Measurements from ENCODE around the gene NPLOC4. TPM values are rescaled to one million over a fixed set of nuclear protein-coding genes. Genes with fewer than 3 reads are reported as not detected.

NPLOC4 gene
- polyA plus RNA-seq, 4 donors: 33.0 to 45.0 (median 34.1) TPM

DNA sequence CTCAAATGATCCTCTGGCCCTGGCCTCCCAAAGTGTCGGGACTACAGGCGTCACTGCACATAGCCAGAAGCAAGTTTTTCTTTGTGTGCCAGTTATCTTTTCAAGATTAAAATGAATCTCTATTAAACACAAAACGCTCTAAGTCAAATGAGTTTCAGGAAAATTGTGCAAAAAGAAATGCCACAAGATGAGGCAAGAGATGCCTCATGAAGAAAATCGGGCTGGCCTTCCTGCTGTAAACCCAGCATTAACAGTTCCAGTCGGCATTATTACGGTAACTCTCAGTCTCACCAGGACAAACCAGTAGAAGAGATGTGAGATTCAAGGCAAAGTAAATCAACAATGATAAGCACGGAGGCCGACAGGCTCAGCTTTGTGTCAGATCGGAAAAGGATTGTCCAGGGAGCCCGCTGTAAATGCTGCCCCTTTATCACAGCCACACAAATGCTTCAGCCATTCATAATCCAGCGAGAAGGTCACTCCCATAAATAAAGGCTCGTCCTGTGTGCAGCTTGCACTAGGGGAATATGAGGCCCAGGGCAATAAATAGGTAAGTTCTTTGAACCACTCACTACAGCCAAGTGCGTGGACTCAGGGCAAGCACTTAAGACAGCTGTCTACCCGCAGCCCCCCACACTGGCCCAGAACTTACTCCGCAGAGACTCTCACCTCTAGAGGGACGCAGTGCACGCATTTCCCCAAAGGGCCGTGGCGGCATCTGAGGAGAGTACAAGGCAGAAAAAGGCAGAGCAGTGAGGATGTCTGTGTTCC is 27.2 kb downstream of the NPLOC4 start:
- WGBS, 3 donors: 91 to 92% (median 92%) methylated on average over 19 of the region's 19 CpGs
- DNase-seq (peak in 1 of 2 donors; percentile 65), FAIRE-seq (no peak)
- no peaks in the 10 kb centered on the region for H3K27me3 ChIP-seq (ENCODE audit: control insufficient read depth in 3 of 3, insufficient read depth in 3 of 3, low read length in 3 of 3)
- peaks cover 0 to 11% (median 0%) of the 10 kb centered on the region in 3 donors for H3K4me1 ChIP-seq (ENCODE audit: control insufficient read depth in 3 of 3, insufficient read depth in 2 of 3, low read depth in 1 of 3, low read length in 2 of 3)
- peaks cover 21 to 84% (median 25%) of the 10 kb centered on the region in 3 donors for H3K36me3 ChIP-seq (ENCODE audit: control insufficient read depth in 3 of 3, insufficient read depth in 2 of 3, low read depth in 1 of 3, low read length in 3 of 3)
- H3K9me3 ChIP-seq (ENCODE audit: control insufficient read depth in 2 of 2, insufficient read depth in 1 of 2, low read depth in 1 of 2, low read length in 1 of 2): no peaks in the 10 kb centered on the region
- H3K4me3 ChIP-seq (ENCODE audit: low read depth in 1 of 3, low read length in 3 of 3): no peak overlapping the region
- H3K27ac ChIP-seq (ENCODE audit: low read depth in 1 of 3, low read length in 2 of 3): no peak overlapping the region

- H3K4me1 ChIP-seq (ENCODE audit: control insufficient read depth in 3 of 3, insufficient read depth in 2 of 3, low read depth in 1 of 3, low read length in 2 of 3): peaks cover 0 to 11% (median 0%) of the 10 kb centered on the region in 3 donors
- no peaks in the 10 kb centered on the region for H3K9me3 ChIP-seq (ENCODE audit: control insufficient read depth in 2 of 2, insufficient read depth in 1 of 2, low read depth in 1 of 2, low read length in 1 of 2)
- no peak overlapping the region for H3K4me3 ChIP-seq (ENCODE audit: low read depth in 1 of 3, low read length in 3 of 3)
- no peaks in the 10 kb centered on the region for H3K27me3 ChIP-seq (ENCODE audit: control insufficient read depth in 3 of 3, insufficient read depth in 3 of 3, low read length in 3 of 3)
- DNase-seq (no peak), FAIRE-seq (no peak)
- H3K27ac ChIP-seq (ENCODE audit: low read depth in 1 of 3, low read length in 2 of 3): no peak overlapping the region
- 91 to 96% (median 93%) methylated on average over 13 of the region's 13 CpGs for WGBS, 3 donors
- H3K36me3 ChIP-seq (ENCODE audit: control insufficient read depth in 3 of 3, insufficient read depth in 2 of 3, low read depth in 1 of 3, low read length in 3 of 3): peaks cover 18 to 83% (median 31%) of the 10 kb centered on the region in 3 donors
Observed at GRCh38 chr17:81608605-81609004, 28.3 kb downstream of the NPLOC4 start.

DNA sequence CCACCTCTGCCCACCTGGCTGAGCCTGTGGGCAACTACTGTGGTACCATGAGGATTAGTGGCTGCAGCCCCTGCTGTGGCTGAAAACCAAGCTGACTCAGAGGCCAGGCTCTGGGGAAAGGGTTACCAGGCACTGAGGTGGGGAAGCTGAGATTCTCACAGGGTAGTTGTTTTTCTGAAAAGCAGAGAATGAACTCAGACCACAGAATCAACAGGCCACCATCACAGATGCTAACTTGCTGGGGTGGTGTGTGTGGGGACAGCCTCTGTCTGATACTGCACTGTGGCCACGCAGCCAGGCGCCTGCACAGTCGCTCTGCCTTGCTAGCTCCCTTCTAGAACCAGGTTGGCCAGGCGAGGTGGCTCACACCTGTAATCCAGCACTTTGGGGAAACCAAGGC is 28.8 kb downstream of the NPLOC4 start:
- WGBS, 3 donors: 97 to 99% (median 98%) methylated on average over 4 of the region's 4 CpGs
- H3K9me3 ChIP-seq (ENCODE audit: control insufficient read depth in 2 of 2, insufficient read depth in 1 of 2, low read depth in 1 of 2, low read length in 1 of 2): no peaks in the 10 kb centered on the region
- H3K27ac ChIP-seq (ENCODE audit: low read depth in 1 of 3, low read length in 2 of 3): no peak overlapping the region
- H3K4me3 ChIP-seq (ENCODE audit: low read depth in 1 of 3, low read length in 3 of 3): no peak overlapping the region
- DNase-seq: no peak
- H3K36me3 ChIP-seq (ENCODE audit: control insufficient read depth in 3 of 3, insufficient read depth in 2 of 3, low read depth in 1 of 3, low read length in 3 of 3): peaks cover 18 to 81% (median 28%) of the 10 kb centered on the region in 3 donors
- H3K4me1 ChIP-seq (ENCODE audit: control insufficient read depth in 3 of 3, insufficient read depth in 2 of 3, low read depth in 1 of 3, low read length in 2 of 3): peaks cover 0 to 11% (median 0%) of the 10 kb centered on the region in 3 donors
- no peaks in the 10 kb centered on the region for H3K27me3 ChIP-seq (ENCODE audit: control insufficient read depth in 3 of 3, insufficient read depth in 3 of 3, low read length in 3 of 3)
- FAIRE-seq: no peak

- DNase-seq: no peak
- Histone ChIP-seq H3K36me3 (ENCODE audit: control insufficient read depth in 3 of 3, insufficient read depth in 2 of 3, low read depth in 1 of 3, low read length in 3 of 3) (peaks cover 18 to 84% (median 25%) of the 10 kb centered on the region in 3 donors), H3K9me3 (ENCODE audit: control insufficient read depth in 2 of 2, insufficient read depth in 1 of 2, low read depth in 1 of 2, low read length in 1 of 2) (no peaks in the 10 kb centered on the region), H3K27me3 (ENCODE audit: control insufficient read depth in 3 of 3, insufficient read depth in 3 of 3, low read length in 3 of 3) (no peaks in the 10 kb centered on the region), H3K27ac (ENCODE audit: low read depth in 1 of 3, low read length in 2 of 3) (no peak overlapping the region), H3K4me1 (ENCODE audit: control insufficient read depth in 3 of 3, insufficient read depth in 2 of 3, low read depth in 1 of 3, low read length in 2 of 3) (peaks cover 0 to 11% (median 0%) of the 10 kb centered on the region in 3 donors), H3K4me3 (ENCODE audit: low read depth in 1 of 3, low read length in 3 of 3) (no peak overlapping the region)
- FAIRE-seq: no peak
- WGBS, 3 donors: 76 to 85% (median 81%) methylated on average over 6 of the region's 6 CpGs
Observed at GRCh38 chr17:81607431-81607830, 29.5 kb downstream of the NPLOC4 start.

DNA sequence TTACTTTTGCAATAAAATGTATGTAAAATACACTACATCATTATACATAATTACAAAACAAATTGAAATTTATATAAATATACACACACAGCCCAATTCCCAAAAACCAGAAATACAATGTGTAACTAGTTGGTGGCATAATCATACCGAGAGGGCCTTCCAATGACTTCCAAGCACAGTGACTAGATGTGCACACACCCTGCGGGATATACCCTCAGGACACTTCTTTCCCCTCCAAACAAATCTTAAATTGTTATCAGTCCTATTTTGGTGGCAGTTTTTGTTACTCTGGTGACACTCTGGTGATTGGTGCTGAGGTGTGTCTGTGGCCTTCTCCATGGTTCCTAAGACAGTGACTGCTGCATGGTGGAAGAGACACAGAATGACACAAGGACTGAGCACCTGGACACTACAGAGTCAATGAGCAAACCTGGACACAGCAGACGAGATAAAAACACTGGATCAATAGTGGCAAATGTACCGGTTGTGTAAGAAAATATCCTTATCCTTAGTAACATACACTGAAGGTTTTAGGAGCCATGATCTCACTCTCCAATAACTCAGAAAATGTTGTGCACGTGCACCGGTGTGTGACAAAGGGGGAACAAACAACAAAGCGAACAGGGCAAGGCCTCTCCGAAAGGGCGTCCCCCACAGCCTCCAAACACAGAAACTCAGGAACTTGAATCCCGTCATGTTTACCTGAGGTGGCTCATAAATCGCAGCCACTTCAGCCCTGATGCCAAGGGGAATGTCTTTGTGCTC is 32.9 kb downstream of the NPLOC4 start:
- no peak for FAIRE-seq
- Histone ChIP-seq H3K36me3 (ENCODE audit: control insufficient read depth in 3 of 3, insufficient read depth in 2 of 3, low read depth in 1 of 3, low read length in 3 of 3) (peaks cover 18 to 81% (median 21%) of the 10 kb centered on the region in 3 donors), H3K4me1 (ENCODE audit: control insufficient read depth in 3 of 3, insufficient read depth in 2 of 3, low read depth in 1 of 3, low read length in 2 of 3) (no peaks in the 10 kb centered on the region), H3K9me3 (ENCODE audit: control insufficient read depth in 2 of 2, insufficient read depth in 1 of 2, low read depth in 1 of 2, low read length in 1 of 2) (no peaks in the 10 kb centered on the region), H3K4me3 (ENCODE audit: low read depth in 1 of 3, low read length in 3 of 3) (no peak overlapping the region), H3K27ac (ENCODE audit: low read depth in 1 of 3, low read length in 2 of 3) (no peak overlapping the region), H3K27me3 (ENCODE audit: control insufficient read depth in 3 of 3, insufficient read depth in 3 of 3, low read length in 3 of 3) (no peaks in the 10 kb centered on the region)
- DNase-seq: no peak
- 87 to 93% (median 91%) methylated on average over 11 of the region's 11 CpGs for WGBS, 3 donors

- H3K9me3 ChIP-seq (ENCODE audit: control insufficient read depth in 2 of 2, insufficient read depth in 1 of 2, low read depth in 1 of 2, low read length in 1 of 2): no peaks in the 10 kb centered on the region
- WGBS, 3 donors: 38 to 42% (median 39%) methylated on average over 9 of the region's 9 CpGs
- peak; percentile 75 to 76 for DNase-seq
- no peak for FAIRE-seq
- H3K36me3 ChIP-seq (ENCODE audit: control insufficient read depth in 3 of 3, insufficient read depth in 2 of 3, low read depth in 1 of 3, low read length in 3 of 3): peaks cover 13 to 86% (median 19%) of the 10 kb centered on the region in 3 donors
- H3K4me1 ChIP-seq (ENCODE audit: control insufficient read depth in 3 of 3, insufficient read depth in 2 of 3, low read depth in 1 of 3, low read length in 2 of 3): no peaks in the 10 kb centered on the region
- H3K27me3 ChIP-seq (ENCODE audit: control insufficient read depth in 3 of 3, insufficient read depth in 3 of 3, low read length in 3 of 3): no peaks in the 10 kb centered on the region
- no peak overlapping the region for H3K27ac ChIP-seq (ENCODE audit: low read depth in 1 of 3, low read length in 2 of 3)
- no peak overlapping the region for H3K4me3 ChIP-seq (ENCODE audit: low read depth in 1 of 3, low read length in 3 of 3)
Observed at GRCh38 chr17:81601525-81602120, 35.3 kb downstream of the NPLOC4 start.

DNA sequence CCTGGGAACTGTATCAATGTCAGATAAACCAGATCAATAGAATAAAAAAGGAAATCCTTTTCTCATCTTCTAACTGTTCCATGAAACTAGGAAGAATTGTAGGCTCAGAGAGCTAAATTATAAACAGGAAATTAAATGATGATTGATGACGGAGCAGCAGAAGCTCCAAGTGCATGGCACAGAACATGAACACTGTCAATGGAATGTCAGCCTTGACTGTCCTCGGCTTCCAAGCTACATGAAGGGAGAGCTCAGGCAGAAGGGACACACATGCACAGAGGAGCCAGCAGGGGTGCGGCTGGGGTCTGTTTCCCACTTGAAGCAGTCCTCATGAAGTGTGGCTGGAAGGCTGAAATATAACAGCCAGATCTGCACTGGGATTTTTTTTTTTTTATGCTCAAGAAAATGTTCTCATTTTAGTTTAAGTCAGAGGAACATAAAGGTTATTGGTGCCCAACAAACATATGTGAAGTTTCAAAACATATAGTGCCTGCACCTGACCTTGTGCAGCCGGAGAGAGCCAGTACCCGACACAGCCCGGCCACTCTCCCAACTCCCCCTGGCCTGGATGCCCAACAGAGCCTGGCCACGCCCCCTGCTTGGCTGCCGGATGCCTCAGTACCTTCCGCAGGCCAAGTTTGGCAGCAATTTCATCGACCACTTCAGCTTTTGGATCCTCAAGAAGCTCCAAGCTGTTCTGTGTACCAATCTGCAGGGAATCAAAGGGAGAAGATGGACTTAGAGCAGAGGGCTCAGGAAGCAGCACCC is 37.0 kb downstream of the NPLOC4 start:
- 70 to 80% (median 77%) methylated on average over 10 of the region's 10 CpGs for WGBS, 3 donors
- DNase-seq (no peak), FAIRE-seq (no peak)
- peaks cover 11 to 85% (median 20%) of the 10 kb centered on the region in 3 donors for H3K36me3 ChIP-seq (ENCODE audit: control insufficient read depth in 3 of 3, insufficient read depth in 2 of 3, low read depth in 1 of 3, low read length in 3 of 3)
- no peaks in the 10 kb centered on the region for H3K4me1 ChIP-seq (ENCODE audit: control insufficient read depth in 3 of 3, insufficient read depth in 2 of 3, low read depth in 1 of 3, low read length in 2 of 3)
- H3K9me3 ChIP-seq (ENCODE audit: control insufficient read depth in 2 of 2, insufficient read depth in 1 of 2, low read depth in 1 of 2, low read length in 1 of 2): no peaks in the 10 kb centered on the region
- H3K4me3 ChIP-seq (ENCODE audit: low read depth in 1 of 3, low read length in 3 of 3): no peak overlapping the region
- no peak overlapping the region for H3K27ac ChIP-seq (ENCODE audit: low read depth in 1 of 3, low read length in 2 of 3)
- no peaks in the 10 kb centered on the region for H3K27me3 ChIP-seq (ENCODE audit: control insufficient read depth in 3 of 3, insufficient read depth in 3 of 3, low read length in 3 of 3)
